CD4-positive, alpha-beta T cell treated with Interleukin-10 for 1 hour (primary cell): ENCODE data around the gene MYCT1.
"Not testable (repeated sequence)": the region's sequence is repeated elsewhere in the genome, so short reads cannot be mapped to it uniquely, and the experiment has no call there.

ENCODE experiments used
- DNase-seq: peaks from one replicate; pipeline ENCODE4 v3.0.0-alpha.2; 2020

MYCT1 gene, protein sequence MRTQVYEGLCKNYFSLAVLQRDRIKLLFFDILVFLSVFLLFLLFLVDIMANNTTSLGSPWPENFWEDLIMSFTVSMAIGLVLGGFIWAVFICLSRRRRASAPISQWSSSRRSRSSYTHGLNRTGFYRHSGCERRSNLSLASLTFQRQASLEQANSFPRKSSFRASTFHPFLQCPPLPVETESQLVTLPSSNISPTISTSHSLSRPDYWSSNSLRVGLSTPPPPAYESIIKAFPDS

DNA sequence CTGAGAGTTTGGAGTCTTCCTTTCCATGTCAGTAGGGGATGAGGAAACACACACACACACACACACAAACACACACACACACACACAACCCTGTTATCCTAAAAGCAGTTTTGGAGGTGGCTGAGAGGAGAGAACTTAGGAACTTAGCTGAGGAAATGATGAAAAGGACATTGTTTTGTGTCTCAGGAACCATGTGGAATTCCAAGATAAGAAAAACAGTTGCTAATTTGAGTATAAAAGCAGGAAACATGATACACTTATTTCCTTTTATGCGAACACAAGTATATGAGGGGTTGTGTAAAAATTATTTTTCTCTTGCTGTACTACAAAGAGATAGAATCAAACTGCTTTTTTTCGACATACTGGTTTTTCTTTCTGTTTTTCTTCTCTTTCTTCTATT lies at the start of gene MYCT1:
MYCT1 (plus strand) TSS at position 264 of the 400 bp plus-strand sequence; CDS start at position 270, 6 bp downstream.
- no peak for DNase-seq

DNA sequence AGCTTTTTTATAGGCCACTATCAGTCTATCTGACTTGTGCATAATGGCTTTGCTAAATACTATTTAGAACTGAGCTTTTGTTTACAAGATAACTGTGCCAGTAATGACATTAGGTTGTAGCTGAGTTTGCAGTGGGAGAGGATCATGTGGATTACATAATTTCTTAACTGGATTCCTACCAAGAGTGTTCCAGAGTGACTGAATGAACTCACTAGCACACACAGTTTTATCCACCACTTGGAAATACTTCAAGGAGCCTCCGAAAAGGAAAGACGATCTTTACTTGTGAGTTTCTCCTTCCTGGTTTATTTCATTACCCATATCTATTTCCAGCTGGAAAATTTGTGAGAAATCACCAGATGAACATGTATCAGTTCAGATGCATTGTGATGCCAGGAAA lies 49.6 kb upstream of the MYCT1 start:
- DNase-seq, result no peak

DNA sequence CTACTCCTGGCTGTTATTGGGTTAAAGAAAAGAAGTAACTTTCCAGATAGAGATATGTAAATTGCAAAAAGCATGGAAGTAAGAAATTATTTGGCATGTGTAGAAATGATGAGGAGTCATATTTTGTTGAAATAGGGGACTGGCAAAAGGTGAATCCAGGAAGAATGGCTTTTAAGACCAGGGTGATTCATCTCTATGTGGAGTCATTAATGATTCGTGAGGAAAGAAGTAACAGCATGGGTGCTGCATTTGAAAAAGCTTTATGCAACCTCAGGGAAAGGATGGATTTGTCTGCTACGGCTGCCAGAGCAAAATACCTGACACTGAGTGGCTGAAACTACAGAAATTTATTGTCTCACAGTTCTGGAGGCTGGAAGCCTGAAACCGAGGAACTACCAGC lies 45.7 kb upstream of the MYCT1 start:
- no peak for DNase-seq

DNA sequence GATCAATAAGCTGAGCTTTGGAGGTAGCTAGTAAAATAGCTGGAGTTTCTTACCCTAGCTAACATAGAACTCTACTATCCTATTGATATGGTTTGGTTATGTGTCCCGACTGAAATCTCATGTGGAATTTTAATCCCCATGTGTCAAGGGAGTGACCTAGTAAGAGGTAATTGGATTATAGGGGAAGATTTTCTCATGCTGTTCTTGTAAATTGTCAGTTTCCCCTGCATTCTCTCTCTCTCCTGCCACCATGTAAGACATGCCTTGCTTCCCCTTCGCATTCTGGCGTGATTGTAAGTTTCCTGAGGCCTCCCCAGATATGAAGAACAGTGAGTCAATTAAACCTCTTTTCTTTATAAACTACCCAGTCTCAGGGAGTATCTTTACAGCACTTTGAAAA lies 35.9 kb upstream of the MYCT1 start:
- no peak for DNase-seq

DNA sequence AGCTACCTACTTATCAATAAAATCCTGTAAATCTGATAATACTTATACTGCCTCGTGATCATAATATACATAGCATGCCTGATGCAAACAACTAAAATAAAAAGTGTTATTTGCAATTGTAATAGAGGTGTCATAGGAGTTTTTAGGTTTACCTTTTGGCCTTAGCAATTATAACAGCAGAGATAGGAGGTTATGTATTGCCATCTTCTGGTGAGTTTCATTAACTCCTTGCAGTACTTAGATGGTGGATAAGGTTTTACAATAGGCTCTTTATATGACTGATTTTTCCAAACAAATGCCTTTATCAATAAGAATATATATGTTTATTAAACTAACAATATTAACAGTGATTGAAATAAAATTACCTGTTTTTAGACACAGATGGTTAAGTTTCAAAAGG lies 27.8 kb upstream of the MYCT1 start:
- DNase-seq, result peak; percentile 2

DNA sequence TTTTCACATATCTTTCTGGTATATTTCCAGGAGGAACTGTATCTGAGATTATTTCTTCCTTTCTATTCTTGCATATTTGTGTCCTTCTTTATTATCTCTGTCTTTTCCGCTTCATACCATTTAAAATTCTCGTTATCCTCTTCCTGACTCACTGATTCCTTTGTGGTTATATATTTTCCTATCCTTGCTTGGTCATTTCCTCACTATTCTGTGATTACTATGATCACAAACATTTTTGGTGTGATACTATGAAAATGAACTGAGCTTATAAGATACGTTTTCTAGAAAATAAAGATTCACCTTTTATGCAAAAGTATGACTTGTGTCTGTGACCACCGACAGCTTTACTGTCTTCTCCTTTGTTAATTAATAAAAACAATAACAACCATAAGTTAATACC lies 26.5 kb upstream of the MYCT1 start:
- no peak for DNase-seq

DNA sequence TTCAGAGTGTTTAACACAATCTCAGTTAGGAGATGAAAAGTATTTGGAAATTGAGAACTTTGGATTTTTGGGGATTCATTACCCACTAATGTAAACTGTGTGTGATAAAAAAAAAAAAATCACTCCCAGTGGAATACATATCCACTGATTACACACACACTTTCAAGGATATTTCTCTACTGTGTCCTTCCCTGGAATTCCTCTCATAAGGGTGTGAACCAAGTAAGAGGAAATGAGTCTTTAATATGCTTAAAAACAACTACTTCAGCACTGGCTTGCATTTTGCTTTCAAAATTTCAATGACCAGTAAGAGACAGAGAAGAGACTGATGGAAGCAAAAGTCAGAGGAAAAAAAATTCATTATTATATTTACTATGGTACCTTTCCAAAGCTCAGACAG lies 24.5 kb upstream of the MYCT1 start:
- DNase-seq, result no peak

DNA sequence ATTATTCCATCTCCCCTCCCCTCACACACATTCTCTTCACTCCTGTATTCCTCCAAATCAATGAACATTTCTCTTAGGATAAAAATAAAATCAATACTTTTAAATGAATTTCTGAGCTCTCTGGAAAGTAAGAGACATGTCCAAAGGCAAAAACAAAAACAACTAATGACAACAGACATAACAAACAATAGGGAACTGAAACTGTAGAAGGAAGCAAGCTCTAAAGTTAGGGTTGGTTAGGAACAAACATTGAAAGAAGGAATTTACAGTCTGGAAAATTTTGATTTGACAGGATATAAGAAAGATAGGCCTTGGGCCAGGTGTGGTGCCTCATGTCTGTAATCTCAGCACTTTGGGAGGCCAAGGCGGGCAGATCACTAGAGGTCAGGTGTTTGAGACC lies 17.5 kb upstream of the MYCT1 start:
- no peak for DNase-seq

DNA sequence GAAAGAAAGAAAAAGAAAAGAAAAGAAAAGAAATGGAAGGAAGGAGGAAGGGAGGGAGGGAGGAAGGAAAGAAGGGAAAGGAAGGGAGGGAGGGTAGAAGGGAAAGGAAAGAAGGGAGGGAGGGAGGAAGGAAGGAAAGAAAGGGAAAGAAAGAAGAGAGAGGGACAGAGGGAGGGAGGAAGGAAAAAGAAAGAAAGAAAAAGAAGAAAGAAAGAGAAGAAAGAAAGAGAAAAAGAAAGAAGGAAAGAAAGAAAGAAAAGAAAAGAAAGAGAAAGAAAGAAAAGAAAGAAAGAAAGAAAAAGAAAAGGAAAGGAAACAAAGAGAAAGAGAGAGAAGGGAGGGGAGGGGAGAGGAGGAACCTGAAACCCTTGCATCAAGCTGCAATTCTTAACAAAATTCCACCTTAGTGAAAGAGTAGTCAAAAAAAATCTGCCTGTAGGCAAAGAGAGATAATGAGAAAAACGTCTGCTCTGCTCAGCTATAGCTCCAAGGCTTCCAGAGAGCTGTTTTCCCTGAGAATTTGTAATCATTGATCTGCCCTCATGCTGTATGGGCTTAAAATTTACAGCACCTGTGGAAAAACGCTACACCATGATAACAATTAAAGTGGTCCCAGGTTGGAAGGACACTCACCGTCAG lies 16.7 kb upstream of the MYCT1 start:
- no peak for DNase-seq

DNA sequence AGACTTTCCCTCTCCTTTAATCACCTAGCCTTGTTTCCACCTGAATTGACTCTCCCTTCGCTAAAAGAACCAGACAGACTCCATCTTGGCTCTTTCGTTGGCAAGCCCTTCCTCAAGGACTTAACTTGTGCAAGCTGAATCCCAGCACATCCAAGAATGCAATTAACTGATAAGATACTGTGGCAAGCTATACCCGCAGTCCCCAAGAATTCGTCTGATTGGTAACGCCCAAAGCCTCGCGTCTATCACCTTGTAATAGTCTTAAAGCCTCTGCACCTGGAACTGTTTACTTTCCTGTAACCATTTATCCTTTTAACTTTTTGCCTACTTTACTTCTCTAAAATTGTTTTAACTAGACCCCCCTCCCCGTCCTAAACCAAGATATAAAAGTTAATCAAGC lies 15.6 kb upstream of the MYCT1 start:
- no peak for DNase-seq

DNA sequence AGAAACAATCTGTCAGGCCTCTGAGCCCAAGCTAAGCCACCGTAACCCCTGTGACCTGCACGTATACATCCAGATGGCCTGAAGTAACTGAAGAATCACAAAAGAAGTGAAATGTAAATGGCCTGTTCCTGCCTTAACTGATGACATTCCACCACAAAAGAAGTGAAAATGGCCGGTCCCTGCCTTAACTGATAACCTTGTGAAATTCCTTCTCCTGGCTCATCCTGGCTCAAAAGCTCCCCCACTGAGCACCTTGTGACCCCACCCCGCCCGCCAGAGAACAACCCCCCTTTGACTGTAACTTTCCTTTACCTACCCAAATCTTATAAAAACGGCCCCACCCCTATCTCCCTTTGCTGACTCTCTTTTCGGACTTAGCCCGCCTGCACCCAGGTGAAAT lies 14.8 kb upstream of the MYCT1 start:
- not testable (repeated sequence) for DNase-seq

DNA sequence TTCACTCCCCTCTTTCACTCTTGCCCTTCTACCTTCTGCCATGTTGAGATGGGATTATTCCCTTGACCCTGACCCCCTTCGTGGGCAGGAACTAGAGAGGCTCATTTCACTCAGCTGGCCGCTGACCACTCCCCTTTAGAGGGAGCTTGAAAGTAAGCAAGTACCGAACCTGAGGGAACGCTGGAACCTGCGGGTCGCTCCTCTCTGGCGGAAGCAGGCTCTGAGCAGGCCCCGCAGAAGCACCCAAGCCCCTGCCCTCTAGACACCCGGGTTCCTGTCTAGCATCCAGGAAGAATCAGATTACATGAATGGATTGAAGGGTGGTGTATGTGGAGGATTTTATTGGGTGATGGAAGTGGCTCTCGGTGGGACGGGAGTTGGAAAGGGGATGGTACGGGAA lies 11.9 kb upstream of the MYCT1 start:
- DNase-seq, result no peak

DNA sequence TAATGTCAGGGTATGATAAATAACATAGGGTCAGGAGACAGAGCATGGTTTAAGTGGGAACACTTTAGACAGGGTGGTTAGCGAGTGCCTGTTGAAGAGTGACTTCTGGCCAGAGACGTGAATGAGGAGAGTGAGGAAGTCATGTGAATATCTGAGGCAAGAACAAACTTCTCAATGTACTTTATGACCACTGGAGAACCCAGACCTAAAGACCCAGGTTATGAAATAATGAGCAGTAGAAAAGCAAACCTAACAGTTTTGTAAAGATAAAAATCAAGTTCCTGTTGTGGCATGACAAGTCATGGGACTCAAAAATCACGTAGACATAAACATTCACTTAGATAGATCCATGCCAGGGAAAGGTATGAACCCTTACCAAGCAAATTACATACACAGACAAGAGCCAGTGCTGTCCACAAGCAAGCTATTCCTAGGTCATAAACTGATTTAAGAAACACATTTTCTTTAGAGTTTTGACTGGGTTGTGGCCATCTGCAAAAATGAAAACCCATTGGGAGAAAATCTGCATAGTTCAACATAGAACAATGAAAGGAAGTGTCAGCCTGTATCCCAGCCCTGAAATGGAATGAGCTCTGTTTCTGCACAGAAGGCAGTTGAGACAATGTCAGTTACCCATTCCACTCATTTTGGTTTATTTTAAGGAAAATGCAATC lies 2.2 kb upstream of the MYCT1 start:
- no peak for DNase-seq

DNA sequence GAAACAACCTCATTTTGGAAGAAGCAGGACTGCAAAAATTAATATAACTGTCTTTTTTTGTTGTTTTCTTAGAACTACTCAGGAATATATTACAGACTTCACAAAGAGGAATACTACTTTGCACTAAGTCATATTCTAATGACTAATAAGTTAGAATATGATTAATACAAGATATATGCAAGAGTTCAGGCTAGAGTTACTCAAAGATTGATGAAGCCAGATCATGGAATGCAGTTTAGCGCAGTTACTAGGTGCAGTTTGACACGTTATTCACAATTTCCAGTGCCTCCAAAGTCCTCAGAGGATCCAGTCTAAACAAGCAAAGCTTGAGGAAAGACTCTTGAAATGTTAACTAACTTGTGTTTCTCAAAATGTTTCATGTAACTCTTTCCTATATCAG lies 1.2 kb upstream of the MYCT1 start:
- DNase-seq, result no peak

DNA sequence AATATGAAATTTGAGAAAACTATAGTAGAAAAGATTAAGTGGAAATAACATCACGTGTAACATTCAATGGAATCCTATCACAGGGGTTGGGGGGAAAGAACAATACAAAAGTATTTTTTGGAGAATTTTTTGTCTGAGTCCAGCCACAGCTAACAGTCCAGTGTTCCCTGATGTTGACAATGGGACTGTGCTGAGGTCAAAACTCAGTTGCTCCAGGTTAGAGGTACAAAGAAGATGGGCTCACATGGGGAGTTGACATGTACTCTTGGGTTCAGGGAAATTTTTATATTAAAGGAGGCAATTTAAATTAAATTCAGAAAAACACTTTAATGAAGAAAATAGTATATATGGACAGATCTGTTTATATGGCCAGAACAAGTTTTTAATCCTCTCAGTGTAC lies 995 bp downstream of the MYCT1 start:
- DNase-seq, result no peak

DNA sequence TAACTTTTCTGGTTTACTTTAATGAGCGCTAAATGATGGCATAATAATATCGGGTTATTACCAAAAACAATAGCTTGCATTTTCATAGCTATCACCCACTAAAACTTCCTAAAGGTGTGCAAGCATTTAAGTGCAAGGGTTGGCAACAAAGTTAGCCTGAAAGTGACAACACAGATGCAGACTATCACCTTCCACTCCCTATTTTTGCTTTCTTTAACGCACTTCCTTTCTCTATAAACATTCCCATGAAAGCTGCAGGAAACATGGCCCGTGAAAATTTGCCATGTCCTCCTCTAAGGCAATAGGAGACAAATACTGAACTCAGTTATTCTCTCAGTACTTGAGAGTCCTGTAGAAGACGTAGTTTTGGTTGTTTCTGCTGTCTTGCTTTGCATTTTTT lies 2.7 kb downstream of the MYCT1 start:
- DNase-seq, result no peak

DNA sequence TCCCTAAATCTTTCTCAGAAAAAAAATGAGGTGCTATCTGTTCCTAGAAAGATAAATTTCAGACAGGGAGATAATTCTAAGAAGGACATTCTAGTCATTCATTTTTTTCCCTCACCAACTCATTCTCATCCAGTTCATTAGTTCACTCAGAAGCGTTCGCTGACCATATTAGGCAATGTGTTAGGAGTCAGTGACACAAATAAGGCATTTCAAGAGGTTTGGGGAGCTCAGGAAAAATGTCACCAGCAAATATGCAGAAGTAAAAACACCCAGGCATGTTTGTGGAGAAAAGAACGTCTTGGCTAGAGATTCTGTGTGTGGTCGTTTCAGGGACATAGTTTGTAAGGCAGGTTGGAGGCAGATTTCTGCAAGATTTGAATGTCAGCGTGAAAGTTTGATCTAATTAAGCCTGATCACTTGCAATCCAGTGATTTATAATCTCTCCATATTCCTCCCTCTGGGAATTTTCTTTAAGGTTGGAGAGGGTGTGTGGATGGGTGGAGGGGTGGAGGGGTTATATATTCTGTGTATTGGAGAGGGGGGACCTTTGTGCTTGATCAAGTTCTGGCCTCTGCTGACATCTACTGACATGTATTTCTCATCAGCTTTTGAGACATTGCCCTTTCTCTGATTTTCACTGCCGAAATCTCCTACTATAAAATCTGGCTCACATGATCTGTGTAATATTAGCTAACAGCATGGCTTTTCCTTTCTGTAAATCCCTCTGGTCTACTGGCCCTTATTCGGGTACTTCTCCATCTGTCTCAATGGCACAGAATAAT lies 3.6 kb downstream of the MYCT1 start:
- DNase-seq, result no peak

DNA sequence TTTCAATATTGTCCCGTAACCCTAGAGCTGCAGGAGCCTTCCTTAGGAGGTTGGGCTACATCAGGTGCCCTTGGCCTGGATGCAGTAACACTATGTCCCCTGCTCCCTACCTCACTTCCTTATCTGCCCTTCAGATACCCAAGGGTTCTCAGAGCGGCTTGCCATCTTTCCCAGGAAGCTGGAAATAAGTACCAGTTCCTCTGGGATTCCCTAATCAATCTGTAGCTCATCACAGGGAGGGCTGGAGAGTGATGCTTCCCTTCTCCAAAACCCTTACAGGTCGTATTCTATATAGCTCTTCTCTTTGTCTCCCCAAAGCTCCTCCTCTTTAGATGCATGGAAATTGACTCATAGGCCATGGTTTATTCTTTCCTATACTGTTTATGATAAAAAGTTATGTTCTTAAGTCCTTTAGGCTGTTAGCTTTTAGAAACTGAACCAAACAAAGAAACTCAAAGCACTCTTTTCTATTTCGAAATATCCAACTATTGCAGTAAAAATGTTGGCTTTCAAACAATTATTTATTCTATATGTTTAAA lies 4.2 kb downstream of the MYCT1 start:
- DNase-seq, result no peak

DNA sequence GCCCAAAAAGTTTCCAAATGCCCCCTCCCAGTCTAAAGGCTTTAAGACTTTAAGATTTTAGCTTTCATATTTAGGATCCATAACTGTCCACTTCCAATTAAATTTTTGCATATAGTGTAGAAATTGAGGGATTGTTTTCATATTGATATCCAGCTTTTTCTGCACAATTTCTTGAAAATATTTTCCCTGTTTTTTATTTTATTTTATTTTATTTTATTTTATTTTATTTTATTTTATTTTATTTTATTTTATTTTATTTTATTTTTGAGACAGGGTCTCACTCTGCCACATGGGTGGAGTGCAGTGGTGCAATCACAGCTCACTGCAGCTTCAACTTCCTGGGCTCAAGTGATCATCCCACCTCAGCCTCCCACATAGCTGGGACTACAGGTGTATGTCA lies 6.1 kb downstream of the MYCT1 start:
- DNase-seq, result not testable (repeated sequence)

DNA sequence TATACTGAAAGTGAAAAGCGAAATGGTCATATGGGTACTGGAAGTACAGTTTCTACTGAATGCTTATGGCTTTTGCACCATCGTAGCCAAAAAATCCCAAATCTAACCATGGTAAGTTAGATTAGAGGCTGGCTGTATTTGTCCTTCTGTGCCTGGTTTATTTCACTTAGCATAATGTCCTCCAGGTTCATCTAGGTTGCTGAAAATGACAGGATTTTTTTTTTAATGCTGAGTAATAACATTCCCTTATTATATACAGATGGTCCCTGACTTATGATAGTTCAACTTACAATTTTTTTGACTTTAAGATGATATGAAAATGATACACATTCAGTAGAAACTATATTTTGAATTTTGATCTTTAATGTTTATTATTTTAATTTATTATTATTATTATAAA lies 7.6 kb downstream of the MYCT1 start:
- no peak for DNase-seq

DNA sequence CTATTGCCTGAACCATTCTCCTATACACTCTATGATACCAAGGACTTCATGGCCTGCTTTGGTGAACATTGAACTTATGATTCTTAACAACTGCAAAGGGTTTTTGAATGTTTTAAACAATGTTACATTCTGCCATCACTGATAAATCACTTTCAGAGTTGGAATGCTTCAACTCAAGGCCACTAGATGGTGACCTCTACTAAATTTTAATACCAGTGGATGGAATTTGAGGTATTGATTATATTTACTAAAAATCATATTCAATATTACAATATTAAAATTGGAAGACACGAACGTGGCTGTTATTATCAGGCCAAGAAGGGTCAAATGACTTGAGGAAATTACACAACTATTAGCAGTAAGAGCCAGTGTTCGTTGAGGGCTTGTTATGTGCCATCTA lies 18.6 kb downstream of the MYCT1 start:
- DNase-seq, result no peak

DNA sequence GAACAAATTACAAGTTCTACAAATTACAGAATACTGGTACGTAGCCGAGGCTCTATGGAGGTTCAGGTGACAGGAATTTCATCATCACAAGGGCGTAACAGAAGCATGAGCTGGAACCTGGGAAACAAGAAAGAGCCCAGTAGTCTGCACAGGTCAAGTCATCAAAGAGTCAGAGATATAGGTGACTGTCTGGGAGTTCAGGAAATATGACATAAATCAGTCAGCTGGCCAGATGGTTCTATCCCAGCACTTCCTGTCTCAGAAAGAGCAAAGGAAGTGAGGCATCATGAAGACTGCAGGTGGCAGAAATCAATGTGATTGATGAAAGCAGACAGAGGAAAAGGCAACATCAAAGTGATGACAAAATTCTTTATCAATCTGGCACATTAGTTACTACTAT lies 23.3 kb downstream of the MYCT1 start:
- no peak for DNase-seq

DNA sequence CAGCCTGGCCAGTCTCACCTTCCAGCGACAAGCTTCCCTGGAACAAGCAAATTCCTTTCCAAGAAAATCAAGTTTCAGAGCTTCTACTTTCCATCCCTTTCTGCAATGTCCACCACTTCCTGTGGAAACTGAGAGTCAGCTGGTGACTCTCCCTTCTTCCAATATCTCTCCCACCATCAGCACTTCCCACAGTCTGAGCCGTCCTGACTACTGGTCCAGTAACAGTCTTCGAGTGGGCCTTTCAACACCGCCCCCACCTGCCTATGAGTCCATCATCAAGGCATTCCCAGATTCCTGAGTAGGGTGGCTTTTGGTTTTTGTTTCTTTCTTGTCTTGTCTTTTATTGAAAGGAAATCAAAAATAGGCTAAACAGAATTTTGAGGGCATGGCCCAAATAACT lies 24.3 kb downstream of the MYCT1 start:
- no peak for DNase-seq

DNA sequence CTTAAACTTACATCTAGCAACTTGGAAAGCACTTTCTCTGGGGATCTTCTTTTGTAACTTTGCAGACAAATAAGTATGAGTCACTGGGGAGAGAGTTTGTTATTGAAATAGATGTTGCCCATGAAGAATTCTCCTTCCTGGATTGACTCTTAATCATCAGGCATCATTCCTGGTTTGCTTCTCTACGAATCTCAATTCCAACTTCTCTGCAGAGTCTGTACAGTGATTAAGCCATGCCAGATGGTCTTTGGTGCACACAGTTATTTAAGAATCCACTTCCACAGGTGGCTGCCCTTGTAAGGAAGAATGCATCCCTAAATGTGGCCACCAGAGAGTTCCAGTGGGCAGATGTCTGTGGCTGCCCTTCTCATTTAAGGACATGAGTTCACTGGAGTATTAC lies 25.7 kb downstream of the MYCT1 start:
- DNase-seq, result no peak
